GM18867 (cell line): ENCODE measurements around the gene DENND6B.

Experiments
- ATAC-seq: cut with Tn5 transposase; IDR thresholded peaks from one replicate; pipeline ENCODE4 v1.9.1; 2021; ENCODE audit warnings: mild to moderate bottlenecking, moderate library complexity; ENCODE audit not compliant: unreplicated experiment

The DENND6B gene

DNA sequence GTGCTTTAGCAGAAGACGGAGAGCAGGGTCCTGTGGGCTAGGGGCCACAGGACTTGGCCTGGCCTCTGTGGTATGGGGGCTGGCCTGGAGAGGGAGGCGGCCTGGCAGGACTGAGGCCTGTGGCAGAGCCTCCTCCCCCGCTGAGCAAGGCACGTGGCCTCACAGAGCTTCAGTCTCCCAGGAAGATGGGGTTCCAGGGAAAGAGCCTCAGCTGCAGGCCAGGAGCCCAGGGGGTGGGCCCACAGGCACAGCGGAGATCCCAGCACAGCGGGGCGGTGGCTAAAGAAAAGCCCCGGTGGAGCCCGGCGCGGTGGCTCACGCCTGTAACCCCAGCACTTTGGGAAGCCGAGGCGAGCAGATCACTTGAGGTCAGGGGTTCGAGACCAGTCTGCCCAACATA, 67.5 kb downstream of the DENND6B start:
- ATAC-seq = no peak
